GM12872 (cell line): ENCODE measurements around the gene USP25.

Source experiments
- TF ChIP-seq, protein P1 (sequence below): IDR thresholded peaks from 3 replicates; pipeline ENCODE4 v1.5.1; 2011; ENCODE audit warnings: low read depth, mild to moderate bottlenecking, low read length, moderate library complexity; ENCODE audit not compliant: insufficient read depth

USP25 gene

DNA sequence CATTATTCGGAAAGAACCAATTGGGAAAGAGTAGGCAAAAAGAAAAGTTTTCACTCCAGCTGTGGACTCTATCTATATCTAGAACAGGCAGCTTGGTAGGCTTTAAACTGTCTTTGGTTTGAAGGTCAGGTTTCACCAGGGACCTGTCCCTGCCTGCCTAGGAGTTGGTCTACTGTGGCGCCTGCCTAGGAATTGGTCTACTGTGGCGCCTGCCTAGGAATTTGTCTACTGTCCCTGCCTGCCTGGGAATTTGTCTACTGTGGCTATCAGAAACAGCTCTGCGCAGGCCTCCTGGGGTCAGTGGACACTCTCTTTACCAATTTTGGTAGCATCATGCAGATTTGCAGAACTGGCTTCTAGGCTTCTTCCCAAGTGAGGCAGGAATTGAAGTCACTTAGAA lies 13.8 kb downstream of the USP25 start:
- TF ChIP-seq, protein P1, sequence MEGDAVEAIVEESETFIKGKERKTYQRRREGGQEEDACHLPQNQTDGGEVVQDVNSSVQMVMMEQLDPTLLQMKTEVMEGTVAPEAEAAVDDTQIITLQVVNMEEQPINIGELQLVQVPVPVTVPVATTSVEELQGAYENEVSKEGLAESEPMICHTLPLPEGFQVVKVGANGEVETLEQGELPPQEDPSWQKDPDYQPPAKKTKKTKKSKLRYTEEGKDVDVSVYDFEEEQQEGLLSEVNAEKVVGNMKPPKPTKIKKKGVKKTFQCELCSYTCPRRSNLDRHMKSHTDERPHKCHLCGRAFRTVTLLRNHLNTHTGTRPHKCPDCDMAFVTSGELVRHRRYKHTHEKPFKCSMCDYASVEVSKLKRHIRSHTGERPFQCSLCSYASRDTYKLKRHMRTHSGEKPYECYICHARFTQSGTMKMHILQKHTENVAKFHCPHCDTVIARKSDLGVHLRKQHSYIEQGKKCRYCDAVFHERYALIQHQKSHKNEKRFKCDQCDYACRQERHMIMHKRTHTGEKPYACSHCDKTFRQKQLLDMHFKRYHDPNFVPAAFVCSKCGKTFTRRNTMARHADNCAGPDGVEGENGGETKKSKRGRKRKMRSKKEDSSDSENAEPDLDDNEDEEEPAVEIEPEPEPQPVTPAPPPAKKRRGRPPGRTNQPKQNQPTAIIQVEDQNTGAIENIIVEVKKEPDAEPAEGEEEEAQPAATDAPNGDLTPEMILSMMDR: no peak

DNA sequence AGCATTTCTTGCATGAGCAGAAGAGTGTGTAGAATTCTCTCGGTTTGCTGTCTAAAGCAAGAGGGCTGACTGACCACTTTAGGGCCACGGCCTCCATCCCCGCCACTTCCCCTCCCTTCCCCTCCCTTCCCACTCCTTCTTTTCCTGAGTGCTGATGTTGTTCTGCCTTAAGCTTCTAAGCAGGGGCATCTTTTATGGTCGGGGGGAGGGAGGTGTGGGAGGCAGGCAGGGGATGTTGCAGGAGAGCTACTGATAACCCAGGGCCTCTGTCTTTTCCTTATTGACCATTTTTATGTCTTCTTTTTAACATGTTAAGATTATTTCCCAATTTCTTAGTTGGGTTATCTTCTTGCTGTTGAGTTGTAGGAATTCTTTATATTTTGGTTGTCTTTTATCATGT lies 15.1 kb downstream of the USP25 start:
- TF ChIP-seq, protein P1: no peak

DNA sequence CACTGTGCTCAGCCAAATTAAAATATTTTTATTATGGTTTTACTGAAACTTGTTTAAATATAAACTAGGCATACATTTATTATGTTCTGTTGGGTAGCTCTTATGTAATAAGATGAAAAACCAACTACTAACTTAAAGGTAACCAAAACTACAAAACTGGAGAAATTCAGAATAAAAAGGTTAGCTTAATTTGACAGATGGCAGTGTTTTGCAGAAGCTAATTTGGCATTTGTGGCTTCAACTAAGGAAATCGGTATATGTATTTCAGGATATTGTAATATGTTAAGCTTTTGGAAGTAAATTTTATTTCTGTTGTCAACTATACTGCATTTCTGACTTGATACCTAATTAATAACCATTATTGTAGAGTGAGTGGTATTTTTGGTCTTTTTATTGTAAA lies 18.8 kb downstream of the USP25 start:
- TF ChIP-seq, protein P1: no peak

DNA sequence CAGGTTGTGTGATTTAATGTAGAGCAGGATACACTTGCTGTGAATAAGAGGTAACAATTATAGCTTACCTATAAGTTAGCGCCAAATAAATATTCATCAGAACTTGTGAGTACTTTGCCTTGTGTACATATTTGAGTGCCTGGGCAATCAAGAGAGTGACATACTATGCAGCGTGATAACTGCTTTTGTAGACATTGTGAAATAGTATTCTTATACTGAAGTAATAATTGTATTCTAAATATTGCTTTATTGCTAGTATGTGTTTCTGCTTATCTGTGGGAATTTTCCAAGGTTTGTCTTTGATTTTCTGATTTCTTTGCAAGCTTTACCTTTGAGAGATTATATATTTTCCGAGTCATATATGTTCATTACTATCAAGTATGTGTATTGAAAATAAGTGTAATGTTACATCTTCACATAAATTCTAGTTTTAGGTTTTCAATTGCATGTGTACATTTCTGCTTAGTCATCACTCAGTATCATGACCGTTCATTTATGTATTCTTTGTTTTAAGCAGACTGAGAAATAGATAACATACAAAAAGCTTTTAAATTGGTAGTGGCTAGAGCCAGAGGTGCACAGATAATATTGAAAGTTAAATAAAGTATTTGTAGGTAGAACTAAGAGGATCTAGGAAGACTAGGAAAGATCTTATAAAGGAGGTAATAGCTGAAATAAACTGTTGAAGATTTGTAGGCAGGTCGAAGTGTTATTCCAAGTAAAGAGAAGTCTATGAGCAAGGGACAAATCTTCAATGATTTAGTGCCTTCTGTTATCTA lies 19.5 kb downstream of the USP25 start:
- TF ChIP-seq, protein P1: no peak

DNA sequence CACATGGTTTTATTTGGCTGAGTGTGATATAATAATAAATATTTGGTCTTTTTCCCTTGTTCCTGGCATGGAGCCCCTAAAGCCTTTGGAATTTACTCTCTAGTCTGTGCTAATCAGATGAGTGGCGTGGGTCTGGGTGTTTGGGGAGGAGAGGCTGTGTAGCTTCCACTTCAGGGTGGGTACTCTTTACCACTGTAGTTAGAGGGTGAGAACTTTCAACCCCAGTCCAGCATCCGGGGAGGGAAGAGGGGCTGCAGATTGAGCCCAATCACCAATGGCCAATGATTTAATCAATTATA lies 20.0 kb downstream of the USP25 start:
- TF ChIP-seq, protein P1: no peak

DNA sequence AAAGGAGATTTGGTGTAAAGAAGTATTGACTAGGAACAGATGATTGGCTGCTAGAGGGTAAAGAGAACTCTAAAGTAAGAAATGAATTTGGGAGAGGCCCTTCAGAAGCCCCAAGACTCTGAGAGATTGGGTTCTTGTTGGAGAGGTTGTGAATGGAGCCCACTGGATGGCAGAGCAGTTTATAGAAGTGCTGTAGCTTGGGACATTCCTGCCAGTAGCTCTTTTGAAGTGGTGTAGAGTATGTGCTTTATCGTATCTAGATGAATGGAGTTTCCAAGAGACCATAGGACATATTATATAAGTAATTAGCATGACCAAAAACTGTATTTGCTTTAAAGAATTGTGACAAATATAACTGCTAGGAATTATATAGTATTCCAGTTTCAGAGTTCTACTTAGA lies 21.3 kb downstream of the USP25 start:
- TF ChIP-seq, protein P1: no peak

DNA sequence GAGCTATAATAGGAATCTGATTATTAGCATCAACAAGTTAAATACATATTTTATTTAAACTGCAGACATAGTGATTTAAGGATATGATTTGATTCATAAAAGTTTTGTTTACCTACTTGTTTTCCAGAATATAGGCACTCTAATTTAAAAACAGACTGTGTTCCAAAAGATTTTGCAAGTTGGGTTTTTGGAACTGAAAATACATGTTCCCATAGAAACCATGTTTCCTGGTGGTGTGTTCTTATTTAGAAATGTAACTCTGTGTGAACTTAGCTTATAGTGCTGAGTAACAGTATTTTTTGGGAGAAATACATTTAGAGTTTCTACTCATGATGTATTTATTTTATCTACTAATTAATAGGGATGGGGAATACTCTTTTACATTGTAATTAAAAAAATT lies 21.8 kb downstream of the USP25 start:
- TF ChIP-seq, protein P1: no peak
